Parathyroid adenoma (tissue), 2 donors: ENCODE measurements around the gene NUDT4.

ENCODE experiments used
- H2AFZ ChIP-seq: fragments of 300-600 bp; sonication (generic); one replicate; pipeline ENCODE4 v1.7.0; 2017; ENCODE audit warnings: antibody characterized with exemption, mild to moderate bottlenecking
- H3K27ac ChIP-seq: fragments of 300-600 bp; sonication (generic); one replicate; pipeline ENCODE4 v1.7.0; 2017
- H3K27me3 ChIP-seq: fragments of 300-600 bp; sonication (generic); one replicate; pipeline ENCODE4 v1.7.0; 2017; ENCODE audit warnings: low read length; ENCODE audit not compliant: control insufficient read depth, insufficient read depth
- H3K36me3 ChIP-seq: fragments of 300-600 bp; sonication (generic); one replicate; pipeline ENCODE4 v1.7.0; 2017; ENCODE audit warnings: low read length; ENCODE audit not compliant: control insufficient read depth, insufficient read depth
- H3K4me1 ChIP-seq: fragments of 300-600 bp; sonication (generic); one replicate; pipeline ENCODE4 v1.7.0; 2017; ENCODE audit warnings: control low read depth
- H3K4me2 ChIP-seq: fragments of 300-600 bp; sonication (generic); one replicate; pipeline ENCODE4 v1.7.0; 2017; ENCODE audit warnings: low read length
- H3K4me3 ChIP-seq: fragments of 300-600 bp; sonication (generic); one replicate; pipeline ENCODE4 v1.7.0; 2017; ENCODE audit warnings: low read depth, low read length
- H3K79me2 ChIP-seq: fragments of 300-600 bp; sonication (generic); one replicate; pipeline ENCODE4 v1.7.0; 2017; ENCODE audit warnings: control low read depth
- H3K9ac ChIP-seq: fragments of 300-600 bp; sonication (generic); one replicate; pipeline ENCODE4 v1.7.0; 2017; ENCODE audit warnings: mild to moderate bottlenecking
- H3K9me3 ChIP-seq: fragments of 300-600 bp; sonication (generic); one replicate; pipeline ENCODE4 v1.7.0; 2017; ENCODE audit warnings: low read length; ENCODE audit not compliant: control insufficient read depth
- CTCF ChIP-seq: fragments of 300-600 bp; sonication (generic); IDR thresholded peaks from one replicate; pipeline ENCODE4 v1.7.0; 2017; ENCODE audit warnings: antibody characterized with exemption, mild to moderate bottlenecking
- donor health status: primary hyperparathyroidism.

Gene NUDT4

DNA sequence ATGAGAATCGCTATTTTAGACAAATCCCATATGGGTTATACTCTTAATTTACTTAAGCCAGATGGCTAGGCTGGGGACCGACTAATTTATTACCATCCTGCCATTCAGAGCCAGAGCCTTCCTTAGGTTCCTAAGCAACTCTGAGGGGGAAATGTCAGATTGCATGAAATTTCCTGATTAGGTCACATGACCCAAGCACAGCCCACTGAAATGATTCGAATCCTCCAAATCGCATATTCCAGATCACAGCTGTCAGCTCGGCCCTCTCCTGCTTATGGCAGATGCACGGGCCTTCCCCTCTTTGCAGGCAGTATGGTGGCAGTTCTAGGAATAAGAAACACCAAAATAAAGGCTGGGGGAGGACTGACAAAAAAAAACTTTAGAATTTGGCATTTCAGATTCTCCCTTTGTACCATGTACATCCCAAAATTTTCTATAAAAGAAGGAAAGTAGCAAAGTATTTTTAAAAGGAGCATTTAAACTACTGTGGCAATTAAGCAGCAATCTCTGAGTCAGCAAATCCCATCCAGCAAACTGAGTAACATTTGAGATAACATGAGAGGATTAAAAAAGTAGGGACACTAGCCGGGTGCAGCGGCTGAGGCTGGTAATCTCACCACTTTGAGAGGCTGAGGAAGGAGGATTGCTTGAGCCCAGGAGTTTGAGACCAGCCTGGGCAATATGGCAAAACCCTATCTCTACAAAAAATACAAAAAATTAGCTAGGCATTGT is 30.5 kb upstream of the NUDT4 start:
- H3K79me2 ChIP-seq = no peaks in the 10 kb centered on the region
- H3K9ac ChIP-seq = no peak overlapping the region
- no peak overlapping the region for H2AFZ ChIP-seq
- H3K4me2 ChIP-seq = no peak overlapping the region
- no peak for TF ChIP-seq CTCF
- H3K27me3 ChIP-seq = no peaks in the 10 kb centered on the region
- H3K4me3 ChIP-seq = no peak overlapping the region
- no peaks in the 10 kb centered on the region for H3K9me3 ChIP-seq
- H3K27ac ChIP-seq = no peak overlapping the region
- H3K4me1 ChIP-seq = no peaks in the 10 kb centered on the region
- H3K36me3 ChIP-seq = no peaks in the 10 kb centered on the region

- Histone ChIP-seq H3K4me2 (no peak overlapping the region), H3K9ac (no peak overlapping the region), H3K36me3 (no peaks in the 10 kb centered on the region), H2AFZ (no peak overlapping the region), H3K9me3 (no peaks in the 10 kb centered on the region), H3K4me1 (no peaks in the 10 kb centered on the region), H3K4me3 (no peak overlapping the region), H3K27ac (no peak overlapping the region), H3K27me3 (no peaks in the 10 kb centered on the region), H3K79me2 (no peaks in the 10 kb centered on the region)
- TF ChIP-seq CTCF = no peak
These were observed 28.9 kb upstream of the NUDT4 start for GRCh38 chr12:93348575-93349435.

GRCh38 chr12:93351726-93352125 is 26.0 kb upstream of the NUDT4 start:
- Histone ChIP-seq H3K4me2 (no peak overlapping the region), H3K4me1 (no peaks in the 10 kb centered on the region)

DNA sequence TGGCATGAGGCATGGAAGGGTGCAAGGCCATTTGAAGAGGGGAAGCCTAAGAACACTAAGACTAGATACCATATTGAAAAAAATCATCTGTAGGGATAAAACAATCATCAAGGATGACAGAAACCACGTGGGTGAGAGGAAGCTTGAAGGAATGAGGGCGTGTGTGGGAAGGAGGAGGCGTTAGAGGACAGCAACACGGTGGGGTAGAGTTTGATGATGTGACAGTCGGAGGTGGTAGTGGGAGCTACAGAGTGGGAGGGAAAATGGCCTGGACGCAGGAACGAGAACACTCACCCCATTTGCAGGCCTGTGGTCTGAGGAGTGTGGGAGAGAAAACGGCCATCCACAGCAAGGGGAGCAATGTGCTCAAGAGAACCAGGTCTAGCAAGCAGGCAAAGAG is 25.4 kb upstream of the NUDT4 start:
- Histone ChIP-seq H3K79me2 (no peaks in the 10 kb centered on the region), H2AFZ (no peak overlapping the region), H3K27ac (no peak overlapping the region), H3K4me1 (no peaks in the 10 kb centered on the region), H3K27me3 (no peaks in the 10 kb centered on the region), H3K9me3 (no peaks in the 10 kb centered on the region), H3K4me2 (no peak overlapping the region), H3K4me3 (no peak overlapping the region), H3K9ac (no peak overlapping the region), H3K36me3 (no peaks in the 10 kb centered on the region)
- no peak for TF ChIP-seq CTCF

More at GRCh38 chr12:93351726-93352125, 26.0 kb upstream of the NUDT4 start:
- H3K36me3 ChIP-seq = no peaks in the 10 kb centered on the region
- H3K4me3 ChIP-seq = no peak overlapping the region
- no peak overlapping the region for H2AFZ ChIP-seq
- TF ChIP-seq CTCF = no peak
- H3K27ac ChIP-seq = no peak overlapping the region
- H3K9ac ChIP-seq = no peak overlapping the region
- H3K79me2 ChIP-seq = no peaks in the 10 kb centered on the region
- no peaks in the 10 kb centered on the region for H3K9me3 ChIP-seq
- no peaks in the 10 kb centered on the region for H3K27me3 ChIP-seq
